GM12892 (cell line): ENCODE data around the gene KCNH8.

Source experiments
- DNase-seq: peaks from one replicate; pipeline ENCODE4 v3.0.0; 2011; ENCODE audit not compliant: insufficient read length
- FAIRE-seq: peaks from 2 replicates; lab custom pipeline; 2011; peaks lifted over from hg19 to GRCh38; lab: Jason Lieb, UNC
- POLR2A ChIP-seq: IDR thresholded peaks from 2 replicates; pipeline ENCODE4 v1.6.1; 2011; ENCODE audit warnings: low read depth, low read length, control low read depth
- POLR2AphosphoS5 ChIP-seq: IDR thresholded peaks from 2 replicates; pipeline ENCODE4 v1.6.1; 2011; ENCODE audit warnings: low read depth, low read length, control low read depth
- TAF1 ChIP-seq: IDR thresholded peaks from 2 replicates; pipeline ENCODE4 v1.6.1; 2011; ENCODE audit warnings: low read depth, mild to moderate bottlenecking, control low read depth, low read length, borderline replicate concordance

The KCNH8 gene

DNA sequence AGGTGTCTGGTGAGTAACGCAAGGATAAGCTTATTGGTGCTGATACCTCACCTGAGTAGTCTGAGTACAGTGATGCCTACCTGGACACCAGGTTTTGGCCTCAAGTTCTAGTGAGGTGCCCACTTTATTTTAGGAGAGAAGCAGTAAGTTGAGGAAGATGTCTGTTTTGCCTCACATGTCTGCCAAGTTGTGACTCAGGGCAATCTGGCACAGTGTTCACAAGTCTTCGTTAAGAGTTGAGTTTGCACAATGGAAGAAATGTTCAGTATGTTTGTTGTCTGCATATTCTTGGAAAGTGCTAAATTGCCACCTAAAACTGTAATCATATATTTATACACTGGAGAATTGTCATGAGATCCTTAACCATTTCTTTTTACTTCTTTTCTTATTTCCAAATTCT, 122.2 kb downstream of the KCNH8 start:
- DNase-seq: no peak
- no peak for FAIRE-seq
- no peak for TF ChIP-seq POLR2AphosphoS5
- TF ChIP-seq POLR2A: no peak
- no peak for TF ChIP-seq TAF1

- TF ChIP-seq TAF1 (no peak), POLR2AphosphoS5 (no peak), POLR2A (no peak)
- no peak for FAIRE-seq
- no peak for DNase-seq
Measured at GRCh38 chr3:19272296-19272695, 124.0 kb downstream of the KCNH8 start.

DNA sequence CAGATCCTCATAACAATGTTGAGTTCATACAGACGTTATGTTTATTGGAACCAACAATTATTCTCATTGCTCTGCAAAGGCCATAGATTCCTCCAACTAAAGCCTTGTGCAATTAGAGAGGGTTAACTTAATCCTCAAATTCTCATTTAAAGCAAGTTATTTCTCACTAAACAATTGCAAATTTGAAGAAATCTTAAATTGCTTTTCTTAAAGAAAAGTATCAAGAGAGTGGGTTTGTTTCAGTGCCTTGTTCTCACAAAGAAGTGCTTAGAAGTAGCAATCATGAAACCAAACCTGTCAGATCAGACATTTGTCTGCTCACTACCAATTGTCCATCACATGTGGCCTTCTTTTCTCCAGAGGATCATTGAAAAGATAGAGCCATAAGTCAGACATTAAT, 124.8 kb downstream of the KCNH8 start:
- TF ChIP-seq POLR2A (no peak), POLR2AphosphoS5 (no peak), TAF1 (no peak)
- FAIRE-seq: no peak

GRCh38 chr3:19274576-19274975, 126.3 kb downstream of the KCNH8 start:
- DNase-seq (no peak), FAIRE-seq (no peak)
- TF ChIP-seq POLR2A (no peak), TAF1 (no peak), POLR2AphosphoS5 (no peak)

More for the DNA sequence above, 124.8 kb downstream of the KCNH8 start:
- DNase-seq: no peak

- DNase-seq (no peak), FAIRE-seq (no peak)
- no peak for TF ChIP-seq POLR2AphosphoS5
- TF ChIP-seq POLR2A: no peak
Measured at GRCh38 chr3:19284974-19285373, 136.7 kb downstream of the KCNH8 start.

GRCh38 chr3:19293295-19293694, 145.0 kb downstream of the KCNH8 start:
- TF ChIP-seq POLR2A (no peak), TAF1 (no peak), POLR2AphosphoS5 (no peak)
- DNase-seq: no peak
- no peak for FAIRE-seq

GRCh38 chr3:19295208-19295607, 146.9 kb downstream of the KCNH8 start:
- TF ChIP-seq POLR2A: no peak
- TF ChIP-seq POLR2AphosphoS5: no peak
- no peak for TF ChIP-seq TAF1
- DNase-seq: no peak
- no peak for FAIRE-seq

GRCh38 chr3:19331931-19332330, 183.6 kb downstream of the KCNH8 start:
- FAIRE-seq (no peak), DNase-seq (no peak)
- no peak for TF ChIP-seq POLR2A

DNA sequence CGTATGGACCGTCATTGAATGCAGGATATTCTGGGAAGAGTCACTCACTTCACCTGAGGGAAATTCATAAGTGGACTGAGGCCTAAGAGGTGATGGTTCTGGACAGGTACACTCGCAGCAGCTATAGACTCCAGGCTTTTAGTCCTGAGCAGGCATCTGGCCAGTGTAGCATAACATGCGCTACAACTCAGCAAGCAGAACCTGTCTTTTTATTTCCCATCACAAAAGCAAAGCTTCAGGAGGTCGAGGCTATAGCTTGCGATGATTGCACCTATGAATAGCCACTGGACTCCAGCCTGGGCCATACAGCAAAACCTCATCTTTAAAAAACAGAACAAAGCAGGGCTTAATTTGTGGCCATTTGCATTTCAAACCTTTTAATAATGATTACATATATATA, 185.8 kb downstream of the KCNH8 start:
- DNase-seq (no peak), FAIRE-seq (no peak)
- TF ChIP-seq TAF1 (no peak), POLR2AphosphoS5 (no peak), POLR2A (no peak)

DNA sequence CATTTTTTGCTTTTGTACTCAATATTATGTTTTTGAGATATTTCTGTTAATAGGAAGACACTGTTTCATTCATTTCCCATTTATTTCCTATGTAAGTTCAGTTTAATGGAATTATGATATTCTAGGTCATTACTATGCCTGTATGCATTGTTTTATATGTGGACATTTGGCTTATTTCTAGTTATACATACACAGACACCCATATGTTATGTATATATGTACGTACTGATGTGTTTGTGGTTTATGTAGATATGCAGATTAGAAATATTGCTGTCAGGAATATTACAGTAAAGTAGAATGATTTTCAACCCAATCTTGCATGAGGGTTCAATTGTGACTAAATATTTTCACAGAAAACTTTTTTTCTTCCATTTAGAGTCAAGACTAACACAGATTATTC, 190.5 kb downstream of the KCNH8 start:
- TF ChIP-seq POLR2A (no peak), POLR2AphosphoS5 (no peak), TAF1 (no peak)
- DNase-seq (no peak), FAIRE-seq (no peak)

DNA sequence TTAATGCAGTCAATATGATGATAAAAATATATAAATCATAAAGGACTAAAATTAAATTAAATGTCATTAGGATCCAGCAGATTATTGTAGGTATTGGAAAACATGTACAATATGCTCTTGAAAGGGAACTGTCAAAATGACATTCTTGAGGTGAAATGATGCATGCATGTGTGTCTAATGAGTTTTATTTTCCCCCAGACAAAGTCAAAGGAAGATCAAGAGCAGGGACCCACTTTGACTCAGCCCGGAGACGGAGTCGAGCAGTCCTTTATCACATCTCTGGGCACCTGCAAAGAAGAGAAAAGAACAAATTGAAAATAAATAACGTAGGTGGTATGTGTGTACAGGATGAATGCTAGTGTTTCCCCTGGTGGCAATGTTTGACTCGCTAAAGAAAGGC, 194.1 kb downstream of the KCNH8 start:
- TF ChIP-seq POLR2AphosphoS5: no peak
- no peak for TF ChIP-seq TAF1
- TF ChIP-seq POLR2A: no peak
- DNase-seq (no peak), FAIRE-seq (peak; percentile 65)

GRCh38 chr3:19346759-19347158, 198.4 kb downstream of the KCNH8 start:
- FAIRE-seq: no peak
- no peak for DNase-seq
- no peak for TF ChIP-seq TAF1
- no peak for TF ChIP-seq POLR2AphosphoS5

GRCh38 chr3:19347671-19348070, 199.4 kb downstream of the KCNH8 start:
- DNase-seq: no peak
- TF ChIP-seq TAF1 (no peak), POLR2A (no peak), POLR2AphosphoS5 (no peak)
- FAIRE-seq: peak; percentile 76

- no peak for FAIRE-seq
- DNase-seq: no peak
- TF ChIP-seq POLR2A (no peak), TAF1 (no peak), POLR2AphosphoS5 (no peak)
Measured at GRCh38 chr3:19348500-19348899, 200.2 kb downstream of the KCNH8 start.
